A549 (cell line): ENCODE results near the gene AFDN. TPM values are rescaled to one million over a fixed set of nuclear protein-coding genes. Genes with fewer than 3 reads are reported as not detected.

ENCODE experiments used
- ATAC-seq, 2 experiments: fragments of 200-7000 bp in 1 of 2; fragments of >200 bp in 1 of 2; cut with Nextera tagmentation in 1 of 2; cut with Tn5 transposase in 1 of 2; 3 replicates each; pipeline versions ENCODE4 v1.8.0 to v1.9.1; 2018 to 2020; ENCODE audit warnings: mild to moderate bottlenecking in 1 of 2, moderate library complexity in 1 of 2
- CTCF ChIA-PET: fragments of 300-600 bp; sonication (Branson Sonifier 250); formaldehyde crosslinking; extraction: SDS; loops from one replicate; lab custom pipeline; 2021; ENCODE audit warnings: antibody characterized with exemption, inconsistent platforms; lab: Yijun Ruan, JAX
- POLR2A ChIA-PET: fragments of 350-600 bp; formaldehyde crosslinking; extraction: SDS; loops from one replicate; lab custom pipeline; 2021; ENCODE audit warnings: antibody characterized with exemption, inconsistent platforms; lab: Yijun Ruan, JAX
- DNase-seq, 2 experiments: peaks; one replicate each; pipeline versions ENCODE4 v3.0.0 to v3.0.0-alpha.2; 2011 to 2016; ENCODE audit warnings: low read depth in 1 of 2, low spot score in 1 of 2
- FAIRE-seq: peaks from 2 replicates; lab custom pipeline; 2011; peaks lifted over from hg19 to GRCh38; lab: Jason Lieb, UNC
- H3K27ac ChIP-seq, 2 experiments: fragments of >200 bp; sonication (Bioruptor Twin); formaldehyde crosslinking; 3 replicates each; pipeline ENCODE4 v1.5.1; 2016 to 2017
- H3K4me1 ChIP-seq: fragments of >200 bp; sonication (Bioruptor Twin); formaldehyde crosslinking; 3 replicates; pipeline ENCODE4 v1.6.1; 2016
- H3K4me2 ChIP-seq: fragments of >200 bp; sonication (Bioruptor Twin); formaldehyde crosslinking; 3 replicates; pipeline ENCODE4 v1.6.1; 2016
- H3K4me3 ChIP-seq: fragments of >200 bp; sonication (Bioruptor Twin); formaldehyde crosslinking; 3 replicates; pipeline ENCODE4 v1.5.1; 2016
- H3K9me3 ChIP-seq: fragments of >200 bp; sonication (Bioruptor Twin); formaldehyde crosslinking; 3 replicates; pipeline ENCODE4 v1.6.1; 2016
- CBX2 ChIP-seq: fragments of 200-600 bp; sonication (generic); IDR thresholded peaks from 2 replicates; pipeline ENCODE4 v1.6.1; 2016; ENCODE audit warnings: low read depth, mild to moderate bottlenecking, borderline replicate concordance
- CHD2 ChIP-seq: fragments of 150-350 bp; IDR thresholded peaks from 2 replicates; pipeline ENCODE4 v1.6.1; 2014; ENCODE audit warnings: low read length; ENCODE audit not compliant: partially characterized antibody
- EP300 ChIP-seq, 2 experiments: fragments of >200 bp; sonication (Bioruptor Twin); formaldehyde crosslinking; IDR thresholded peaks; 2 replicates in 1 of 2; 3 replicates in 1 of 2; pipeline ENCODE4 v1.6.1; 2016 to 2017
- FOSB ChIP-seq: fragments of 250-450 bp; sonication (Bioruptor Pico); IDR thresholded peaks from 2 replicates; pipeline ENCODE4 v1.5.0; 2020; ENCODE audit warnings: mild to moderate bottlenecking, moderate library complexity
- FOSL2 ChIP-seq, 2 experiments: fragments of 450-650 bp in 1 of 2; fragments of >200 bp in 1 of 2; sonication (Bioruptor Twin) in 1 of 2; formaldehyde crosslinking; IDR thresholded peaks; 2 replicates each; pipeline versions ENCODE4 v1.5.0 to v1.6.1; 2016 to 2020; ENCODE audit warnings: mild to moderate bottlenecking in 1 of 2, moderate library complexity in 1 of 2
- FOXS1 ChIP-seq: fragments of 250-450 bp; sonication (Bioruptor Pico); IDR thresholded peaks from 2 replicates; pipeline ENCODE4 v1.5.0; 2020; ENCODE audit warnings: mild to moderate bottlenecking, moderate library complexity
- HDAC2 ChIP-seq: fragments of 200-600 bp; sonication (generic); IDR thresholded peaks from 2 replicates; pipeline ENCODE4 v1.6.1; 2016
- HEYL ChIP-seq: fragments of 250-450 bp; sonication (Bioruptor Pico); IDR thresholded peaks from 2 replicates; pipeline ENCODE4 v1.8.0; 2021; ENCODE audit warnings: mild to moderate bottlenecking, moderate library complexity
- HOXA7 ChIP-seq: fragments of 250-450 bp; sonication (Bioruptor Pico); IDR thresholded peaks from 2 replicates; pipeline ENCODE4 v1.5.0; 2020; ENCODE audit warnings: mild to moderate bottlenecking, moderate library complexity
- MAFK ChIP-seq: fragments of 450-650 bp; IDR thresholded peaks from 2 replicates; pipeline ENCODE4 v1.6.1; 2014; ENCODE audit not compliant: partially characterized antibody
- MYC ChIP-seq: IDR thresholded peaks from 2 replicates; pipeline ENCODE4 v1.6.1; 2012; ENCODE audit warnings: mild to moderate bottlenecking, inconsistent platforms, low read length, improper control_type of control experiment, borderline replicate concordance
- NPAS2 ChIP-seq: fragments of 250-450 bp; sonication (Bioruptor Pico); IDR thresholded peaks from 2 replicates; pipeline ENCODE4 v1.8.0; 2022; ENCODE audit warnings: mild to moderate bottlenecking, moderate library complexity, borderline replicate concordance
- PHF8 ChIP-seq: fragments of 200-600 bp; sonication (generic); IDR thresholded peaks from 2 replicates; pipeline ENCODE4 v1.6.1; 2016; ENCODE audit warnings: low read depth, mild to moderate bottlenecking, antibody characterized with exemption, moderate library complexity, borderline replicate concordance
- RAD21 ChIP-seq, 2 experiments: fragments of >200 bp in 1 of 2; sonication (Bioruptor Twin) in 1 of 2; formaldehyde crosslinking in 1 of 2; IDR thresholded peaks in 1 of 2; conservative IDR thresholded peaks in 1 of 2; 2 replicates in 1 of 2; 3 replicates in 1 of 2; pipeline ENCODE4 v1.6.1; 2012 to 2018; ENCODE audit warnings: inconsistent platforms in 1 of 2
- RFX5 ChIP-seq: fragments of 450-650 bp; IDR thresholded peaks from 2 replicates; pipeline ENCODE4 v1.7.1; 2014; ENCODE audit warnings: antibody characterized with exemption, mild to moderate bottlenecking, moderate library complexity
- RNF2 ChIP-seq: fragments of 200-600 bp; sonication (generic); IDR thresholded peaks from 2 replicates; pipeline ENCODE4 v1.6.1; 2016; ENCODE audit warnings: low read depth, mild to moderate bottlenecking, antibody characterized with exemption, moderate library complexity, borderline replicate concordance
- SREBF2 ChIP-seq: fragments of 450-650 bp; IDR thresholded peaks from 2 replicates; pipeline ENCODE4 v1.6.1; 2014; ENCODE audit warnings: mild to moderate bottlenecking, moderate library complexity
- ZNF302 ChIP-seq: fragments of 250-450 bp; sonication (Bioruptor Pico); IDR thresholded peaks from 2 replicates; pipeline ENCODE4 v1.9.0; 2021; ENCODE audit warnings: inconsistent platforms, mild to moderate bottlenecking, moderate library complexity
- ZSCAN20 ChIP-seq: fragments of 250-450 bp; sonication (Bioruptor Pico); IDR thresholded peaks from 2 replicates; pipeline ENCODE4 v1.8.0; 2022; ENCODE audit warnings: mild to moderate bottlenecking, moderate library complexity
- WGBS: methylation state at CpG from one replicate; pipeline ENCODE4 v1.1.6; 2017; ENCODE audit errors: missing lambda C conversion rate; 5-methylcytosine and 5-hydroxymethylcytosine counted together
- polyA plus RNA-seq, 4 experiments: library from polyadenylated mRNA; depleted of rRNA in 3 of 4; stranded (reverse); fragments of >200 nt; fragmentation: RNase III in 1 of 4; extraction: RNeasy Plus Mini Kit Qiagen cat#74134 plus additional on column Dnase treatment in 1 of 4; gene quantifications; 2 replicates in 3 of 4; 3 replicates in 1 of 4; pipeline ENCODE4 v1.2.3, GENCODE V29; 2011 to 2017
- TF ChIP-seq, protein P1 (sequence below): fragments of 250-450 bp; sonication (Bioruptor Pico); IDR thresholded peaks from 2 replicates; pipeline ENCODE4 v1.5.0; 2020; ENCODE audit warnings: low read depth, mild to moderate bottlenecking, moderate library complexity
- TF ChIP-seq, protein P2 (sequence below): IDR thresholded peaks from 2 replicates; pipeline ENCODE4 v1.6.1; 2012
- TF ChIP-seq, protein P3 (sequence below): fragments of >200 bp; sonication (Bioruptor Twin); formaldehyde crosslinking; IDR thresholded peaks from 2 replicates; pipeline ENCODE4 v1.6.1; 2016
- TF ChIP-seq, protein P4 (sequence below): fragments of 200-600 bp; sonication (generic); IDR thresholded peaks from 2 replicates; pipeline ENCODE4 v1.6.1; 2016; ENCODE audit warnings: antibody characterized with exemption, mild to moderate bottlenecking, moderate library complexity

AFDN gene
- polyA plus RNA-seq, 2 of the 4 experiments (the other 2 are of a cell fraction) = 17.5 to 40.8 TPM

DNA sequence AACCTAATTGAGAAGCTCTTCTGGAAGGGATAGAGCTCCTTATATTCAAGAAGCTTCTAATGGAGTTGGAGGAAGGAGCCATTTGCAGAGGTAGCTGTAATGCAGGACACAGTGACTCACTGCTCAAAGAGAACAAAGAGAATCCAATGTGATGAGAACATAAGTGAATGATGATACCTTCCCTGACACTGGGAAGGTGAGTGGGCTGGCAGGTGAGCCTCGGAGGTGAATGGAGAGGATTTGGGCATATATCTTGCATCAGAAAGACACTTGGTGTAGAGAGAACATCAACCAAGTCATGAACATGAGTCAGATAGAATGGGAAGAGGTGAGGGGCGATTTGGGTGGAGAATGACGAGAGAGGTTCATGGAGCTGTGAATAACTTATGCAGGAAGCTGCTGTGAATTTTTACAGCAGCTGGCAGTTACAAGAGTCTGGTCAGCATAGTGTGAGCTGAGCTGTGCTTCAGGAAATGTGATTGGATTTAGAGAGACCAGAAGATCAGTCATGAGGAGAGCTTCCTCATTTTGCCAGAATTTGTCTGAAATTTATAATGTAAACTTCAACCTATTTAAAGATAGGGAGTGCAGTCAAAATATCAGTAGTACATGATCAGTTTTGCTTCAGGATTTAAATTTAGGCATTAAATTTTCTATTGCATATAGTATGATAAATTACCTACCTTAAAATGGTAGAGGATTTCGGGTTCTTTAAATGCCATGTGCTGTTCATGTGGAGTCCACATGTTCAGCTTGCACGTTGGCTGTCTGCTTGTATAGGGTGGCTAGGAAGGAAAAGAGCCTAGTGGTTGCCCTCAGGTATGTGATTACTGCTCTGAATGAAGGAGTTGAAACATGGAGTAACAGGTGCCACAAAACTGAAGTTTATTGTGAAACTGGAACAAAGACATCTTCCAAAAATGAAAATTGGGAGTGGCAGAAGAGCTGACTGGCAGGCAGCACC lies 111.5 kb downstream of the AFDN start:
- no peak overlapping the region for H3K4me2 ChIP-seq
- no peak for DNase-seq
- WGBS = 88% methylated on average over 5 of the region's 5 CpGs
- no peak overlapping the region for H3K27ac ChIP-seq
- no peak overlapping the region for H3K4me3 ChIP-seq
- POLR2A ChIA-PET = no interaction called here
- H3K4me1 ChIP-seq = peaks cover 11% of the 10 kb centered on the region
- no peaks in the 10 kb centered on the region for H3K9me3 ChIP-seq
- no peak for FAIRE-seq
- ATAC-seq = no peak
- CTCF ChIA-PET = interaction anchor here (0.5 to 1.0 kb wide), 2 partner anchors 39 to 215 kb away, joined by 3 read pairs; no protein-coding TSS in a partner anchor
- TF ChIP-seq RAD21 (conservative IDR thresholded peaks at IDR 0.05 in 1 of 2, IDR thresholded peaks at IDR 0.05 in 1 of 2) (no peak), HDAC2 (no peak), PHF8 (no peak), SREBF2 (no peak), FOXS1 (no peak), ZNF302 (CRISPR knock-in tag) (no peak), FOSB (CRISPR knock-in tag) (no peak), HOXA7 (CRISPR knock-in tag) (no peak), RFX5 (no peak), RNF2 (no peak), ZSCAN20 (CRISPR knock-in tag) (no peak), HEYL (CRISPR knock-in tag) (no peak)
- TF ChIP-seq, protein P1, sequence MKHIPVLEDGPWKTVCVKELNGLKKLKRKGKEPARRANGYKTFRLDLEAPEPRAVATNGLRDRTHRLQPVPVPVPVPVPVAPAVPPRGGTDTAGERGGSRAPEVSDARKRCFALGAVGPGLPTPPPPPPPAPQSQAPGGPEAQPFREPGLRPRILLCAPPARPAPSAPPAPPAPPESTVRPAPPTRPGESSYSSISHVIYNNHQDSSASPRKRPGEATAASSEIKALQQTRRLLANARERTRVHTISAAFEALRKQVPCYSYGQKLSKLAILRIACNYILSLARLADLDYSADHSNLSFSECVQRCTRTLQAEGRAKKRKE (CRISPR knock-in tag) = no peak
- TF ChIP-seq, protein P2, sequence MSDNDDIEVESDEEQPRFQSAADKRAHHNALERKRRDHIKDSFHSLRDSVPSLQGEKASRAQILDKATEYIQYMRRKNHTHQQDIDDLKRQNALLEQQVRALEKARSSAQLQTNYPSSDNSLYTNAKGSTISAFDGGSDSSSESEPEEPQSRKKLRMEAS = no peak
- TF ChIP-seq, protein P3, sequence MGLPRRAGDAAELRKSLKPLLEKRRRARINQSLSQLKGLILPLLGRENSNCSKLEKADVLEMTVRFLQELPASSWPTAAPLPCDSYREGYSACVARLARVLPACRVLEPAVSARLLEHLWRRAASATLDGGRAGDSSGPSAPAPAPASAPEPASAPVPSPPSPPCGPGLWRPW = no peak

DNA sequence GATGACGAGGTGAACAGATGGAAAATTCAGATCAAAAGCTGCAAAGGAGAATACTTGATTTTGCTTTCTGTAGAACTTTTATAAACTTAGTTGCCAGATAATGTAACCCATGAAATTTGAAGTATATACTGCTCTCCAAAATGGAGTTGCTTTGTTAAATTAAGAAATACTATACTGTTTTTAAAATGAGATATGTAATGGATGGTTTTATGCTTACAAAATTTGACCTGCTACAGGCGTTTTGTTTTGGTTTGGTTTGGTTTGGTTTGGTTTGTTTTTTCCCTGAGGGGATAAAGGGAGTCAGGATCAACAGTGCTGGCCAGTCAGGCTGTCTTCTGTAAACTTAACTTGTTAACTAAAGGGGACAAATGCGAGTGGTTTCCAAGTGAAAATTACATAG lies 115.1 kb downstream of the AFDN start:
- POLR2A ChIA-PET = no interaction called here
- ATAC-seq = no peak
- no peak overlapping the region for H3K4me3 ChIP-seq
- DNase-seq = no peak
- H3K9me3 ChIP-seq = no peaks in the 10 kb centered on the region
- H3K4me2 ChIP-seq = no peak overlapping the region
- WGBS = 61% methylated on average over 3 of the region's 3 CpGs
- CTCF ChIA-PET = no interaction called here
- TF ChIP-seq ZNF302 (CRISPR knock-in tag) (no peak), MAFK (no peak), NPAS2 (no peak), CHD2 (no peak), FOSB (CRISPR knock-in tag) (no peak), EP300 (IDR thresholded peaks at IDR 0.05) (no peak), CBX2 (no peak), MYC (no peak), RAD21 (conservative IDR thresholded peaks at IDR 0.05 in 1 of 2, IDR thresholded peaks at IDR 0.05 in 1 of 2) (no peak), FOSL2 (IDR thresholded peaks at IDR 0.05) (no peak), FOSL2 (CRISPR knock-in tag; IDR thresholded peaks at IDR 0.05) (no peak), RFX5 (no peak)
- TF ChIP-seq, protein P4, sequence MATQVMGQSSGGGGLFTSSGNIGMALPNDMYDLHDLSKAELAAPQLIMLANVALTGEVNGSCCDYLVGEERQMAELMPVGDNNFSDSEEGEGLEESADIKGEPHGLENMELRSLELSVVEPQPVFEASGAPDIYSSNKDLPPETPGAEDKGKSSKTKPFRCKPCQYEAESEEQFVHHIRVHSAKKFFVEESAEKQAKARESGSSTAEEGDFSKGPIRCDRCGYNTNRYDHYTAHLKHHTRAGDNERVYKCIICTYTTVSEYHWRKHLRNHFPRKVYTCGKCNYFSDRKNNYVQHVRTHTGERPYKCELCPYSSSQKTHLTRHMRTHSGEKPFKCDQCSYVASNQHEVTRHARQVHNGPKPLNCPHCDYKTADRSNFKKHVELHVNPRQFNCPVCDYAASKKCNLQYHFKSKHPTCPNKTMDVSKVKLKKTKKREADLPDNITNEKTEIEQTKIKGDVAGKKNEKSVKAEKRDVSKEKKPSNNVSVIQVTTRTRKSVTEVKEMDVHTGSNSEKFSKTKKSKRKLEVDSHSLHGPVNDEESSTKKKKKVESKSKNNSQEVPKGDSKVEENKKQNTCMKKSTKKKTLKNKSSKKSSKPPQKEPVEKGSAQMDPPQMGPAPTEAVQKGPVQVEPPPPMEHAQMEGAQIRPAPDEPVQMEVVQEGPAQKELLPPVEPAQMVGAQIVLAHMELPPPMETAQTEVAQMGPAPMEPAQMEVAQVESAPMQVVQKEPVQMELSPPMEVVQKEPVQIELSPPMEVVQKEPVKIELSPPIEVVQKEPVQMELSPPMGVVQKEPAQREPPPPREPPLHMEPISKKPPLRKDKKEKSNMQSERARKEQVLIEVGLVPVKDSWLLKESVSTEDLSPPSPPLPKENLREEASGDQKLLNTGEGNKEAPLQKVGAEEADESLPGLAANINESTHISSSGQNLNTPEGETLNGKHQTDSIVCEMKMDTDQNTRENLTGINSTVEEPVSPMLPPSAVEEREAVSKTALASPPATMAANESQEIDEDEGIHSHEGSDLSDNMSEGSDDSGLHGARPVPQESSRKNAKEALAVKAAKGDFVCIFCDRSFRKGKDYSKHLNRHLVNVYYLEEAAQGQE = no peak
- TF ChIP-seq, protein P2 = no peak
- no peak for FAIRE-seq
- H3K4me1 ChIP-seq = no peaks in the 10 kb centered on the region
- H3K27ac ChIP-seq = no peak overlapping the region
